ENCODE results near the gene UBP1. TPM values are rescaled to one million over a fixed set of nuclear protein-coding genes. Genes with fewer than 3 reads are reported as not detected.

UBP1 gene
- total RNA-seq, 2 donors from 2014 or later, result 69.0 to 92.2 TPM

DNA sequence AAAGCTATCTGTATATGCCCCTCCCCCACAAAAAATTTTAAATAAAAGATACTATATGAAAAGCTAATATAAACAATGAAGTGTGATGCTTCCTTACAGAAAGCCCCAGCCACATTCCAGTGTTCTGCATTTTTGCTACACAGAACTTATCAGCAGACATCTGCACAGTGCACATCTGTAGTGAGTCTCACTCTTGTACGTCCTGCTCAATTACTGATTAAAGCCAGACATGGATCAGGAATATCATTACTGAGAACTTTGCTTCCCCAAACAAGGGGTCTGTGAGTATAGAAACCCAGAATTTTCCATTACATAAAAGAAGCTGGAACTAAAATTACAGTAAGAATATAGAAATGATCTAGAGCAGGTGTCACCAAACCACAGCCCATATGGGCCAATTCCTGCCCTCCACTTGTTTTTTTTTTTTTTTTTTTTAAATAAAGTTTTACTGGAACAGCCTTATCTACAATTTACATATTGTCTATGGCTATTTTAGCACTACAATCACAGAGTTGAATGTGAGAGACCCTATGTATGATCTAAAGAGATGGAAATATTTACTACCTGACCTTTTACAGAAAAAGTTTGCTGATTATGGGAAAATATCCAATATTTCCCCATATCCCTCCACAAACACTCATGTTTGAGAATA is 45.7 kb downstream of the UBP1 start:
- peaks cover 3 to 33% of the 10 kb centered on the region in 2 donors for H3K4me1 ChIP-seq (ENCODE audit: control insufficient read depth in 1 of 2, low read depth in 2 of 2)
- no peaks in the 10 kb centered on the region for H3K27me3 ChIP-seq (replicated peaks; ENCODE audit: insufficient read depth)
- DNase-seq (ENCODE audit: low spot score), result no peak
- TF ChIP-seq, protein P1, sequence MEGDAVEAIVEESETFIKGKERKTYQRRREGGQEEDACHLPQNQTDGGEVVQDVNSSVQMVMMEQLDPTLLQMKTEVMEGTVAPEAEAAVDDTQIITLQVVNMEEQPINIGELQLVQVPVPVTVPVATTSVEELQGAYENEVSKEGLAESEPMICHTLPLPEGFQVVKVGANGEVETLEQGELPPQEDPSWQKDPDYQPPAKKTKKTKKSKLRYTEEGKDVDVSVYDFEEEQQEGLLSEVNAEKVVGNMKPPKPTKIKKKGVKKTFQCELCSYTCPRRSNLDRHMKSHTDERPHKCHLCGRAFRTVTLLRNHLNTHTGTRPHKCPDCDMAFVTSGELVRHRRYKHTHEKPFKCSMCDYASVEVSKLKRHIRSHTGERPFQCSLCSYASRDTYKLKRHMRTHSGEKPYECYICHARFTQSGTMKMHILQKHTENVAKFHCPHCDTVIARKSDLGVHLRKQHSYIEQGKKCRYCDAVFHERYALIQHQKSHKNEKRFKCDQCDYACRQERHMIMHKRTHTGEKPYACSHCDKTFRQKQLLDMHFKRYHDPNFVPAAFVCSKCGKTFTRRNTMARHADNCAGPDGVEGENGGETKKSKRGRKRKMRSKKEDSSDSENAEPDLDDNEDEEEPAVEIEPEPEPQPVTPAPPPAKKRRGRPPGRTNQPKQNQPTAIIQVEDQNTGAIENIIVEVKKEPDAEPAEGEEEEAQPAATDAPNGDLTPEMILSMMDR (IDR thresholded peaks at IDR 0.05), result no peak
- H3K4me3 ChIP-seq, result no peak overlapping the region
- no peak overlapping the region for H3K27ac ChIP-seq
- ATAC-seq (ENCODE audit: insufficient number of reproducible peaks, low FRiP score, low read depth), result no peak
- H3K36me3 ChIP-seq, result peaks cover 19% of the 10 kb centered on the region
- H3K9me3 ChIP-seq, result no peaks in the 10 kb centered on the region

- Histone ChIP-seq H3K9me3 (no peaks in the 10 kb centered on the region), H3K36me3 (peaks cover 7% of the 10 kb centered on the region), H3K27me3 (replicated peaks; ENCODE audit: insufficient read depth) (no peaks in the 10 kb centered on the region), H3K27ac (peak overlapping the region; percentile 7 to 47), H3K4me3 (no peak overlapping the region), H3K4me1 (ENCODE audit: control insufficient read depth in 1 of 2, low read depth in 2 of 2) (peaks cover 3 to 42% of the 10 kb centered on the region in 2 donors)
- peak; percentile 70 for ATAC-seq (ENCODE audit: insufficient number of reproducible peaks, low FRiP score, low read depth)
- peak; percentile 10 for DNase-seq (ENCODE audit: low spot score)
- TF ChIP-seq, protein P1 (IDR thresholded peaks at IDR 0.05), result no peak
These were observed 47.5 kb downstream of the UBP1 start for GRCh38 chr3:33392703-33393125.

DNA sequence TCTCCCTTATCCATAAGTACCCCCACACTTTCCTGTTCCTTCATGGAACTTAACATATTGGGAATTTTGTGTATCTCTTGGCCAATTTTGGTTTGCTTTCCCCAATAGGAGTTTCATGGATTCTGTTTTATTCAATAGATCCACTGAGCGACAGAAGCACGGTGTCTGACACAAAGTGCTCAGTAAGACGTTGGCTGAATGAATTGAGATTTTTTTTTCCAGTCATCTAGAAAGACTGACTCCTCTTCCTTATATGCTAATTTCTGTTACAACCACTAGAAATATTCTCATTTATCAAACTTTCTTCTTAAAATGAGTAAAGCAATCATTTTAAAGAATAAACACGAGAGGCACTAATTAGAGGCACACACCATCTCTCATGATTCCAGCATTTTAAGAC is 48.1 kb downstream of the UBP1 start:
- no peak overlapping the region for H3K4me3 ChIP-seq
- H3K36me3 ChIP-seq, result peaks cover 7% of the 10 kb centered on the region
- no peaks in the 10 kb centered on the region for H3K27me3 ChIP-seq (replicated peaks; ENCODE audit: insufficient read depth)
- H3K27ac ChIP-seq, result peak overlapping the region; percentile 7 to 47
- H3K9me3 ChIP-seq, result no peaks in the 10 kb centered on the region
- ATAC-seq (ENCODE audit: insufficient number of reproducible peaks, low FRiP score, low read depth) (no peak), DNase-seq (ENCODE audit: low spot score) (no peak)
- peaks cover 3 to 42% of the 10 kb centered on the region in 2 donors for H3K4me1 ChIP-seq (ENCODE audit: control insufficient read depth in 1 of 2, low read depth in 2 of 2)
- TF ChIP-seq, protein P1 (IDR thresholded peaks at IDR 0.05), result no peak

DNA sequence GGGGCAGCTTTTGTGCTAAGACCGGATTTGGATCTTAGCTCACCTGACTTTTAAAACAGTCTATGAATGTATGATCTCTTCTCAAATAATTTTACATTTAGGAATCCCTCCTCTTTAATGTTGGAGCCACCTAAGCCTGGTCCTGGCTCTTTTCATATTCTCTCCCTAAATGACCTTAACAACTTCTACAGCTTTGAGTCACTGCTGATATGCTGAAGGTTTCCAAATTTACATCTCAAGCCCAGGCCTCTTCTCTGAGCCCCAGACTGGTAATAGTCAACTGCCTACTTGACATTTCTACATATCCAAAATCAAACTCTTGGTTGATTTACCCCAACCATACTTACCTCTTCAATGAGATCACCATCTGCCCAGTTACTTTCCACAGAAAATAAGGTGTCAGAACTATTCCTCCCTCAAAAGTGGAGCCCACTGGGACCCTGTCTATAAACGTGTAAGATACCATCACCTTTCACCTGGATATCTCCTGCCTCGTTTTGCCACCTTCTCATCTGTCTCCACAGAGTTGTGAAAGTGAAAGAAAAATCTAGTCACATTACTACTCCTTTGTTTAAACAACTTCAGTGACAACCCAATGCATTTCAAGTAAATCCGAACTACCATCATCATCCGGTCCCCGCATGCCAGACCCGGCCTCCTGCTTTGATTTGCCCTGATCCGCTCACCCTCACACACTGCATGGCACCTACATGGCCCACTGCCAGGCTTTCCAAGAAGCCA is 48.8 kb downstream of the UBP1 start:
- Histone ChIP-seq H3K36me3 (peaks cover 11% of the 10 kb centered on the region), H3K4me3 (no peak overlapping the region), H3K9me3 (no peaks in the 10 kb centered on the region), H3K27me3 (replicated peaks; ENCODE audit: insufficient read depth) (no peaks in the 10 kb centered on the region), H3K4me1 (ENCODE audit: control insufficient read depth in 1 of 2, low read depth in 2 of 2) (peaks cover 3 to 42% of the 10 kb centered on the region in 2 donors), H3K27ac (peak overlapping the region; percentile 7 to 47)
- no peak for DNase-seq (ENCODE audit: low spot score)
- no peak for ATAC-seq (ENCODE audit: insufficient number of reproducible peaks, low FRiP score, low read depth)
- TF ChIP-seq, protein P1 (IDR thresholded peaks at IDR 0.05), result no peak

DNA sequence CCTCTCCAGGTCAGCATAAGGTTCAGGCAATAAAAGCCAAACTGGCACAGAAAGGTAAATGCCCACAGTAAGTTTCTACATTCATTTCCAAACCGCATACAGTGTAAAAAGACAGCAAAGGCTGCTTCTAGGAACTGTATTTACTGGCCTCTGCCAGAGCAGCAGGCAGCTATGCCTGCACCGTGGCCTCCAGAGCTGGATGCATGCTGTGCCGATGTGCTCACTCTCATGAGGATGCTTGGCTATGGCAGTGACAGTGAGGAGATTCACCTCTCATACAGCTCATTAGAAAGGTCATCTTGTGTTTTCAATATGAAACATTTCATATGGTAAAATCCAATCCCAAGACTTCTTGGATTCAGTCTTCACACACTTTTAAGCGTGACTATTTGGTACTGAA is 50.3 kb downstream of the UBP1 start:
- DNase-seq (ENCODE audit: low spot score), result no peak
- Histone ChIP-seq H3K36me3 (peaks cover 12% of the 10 kb centered on the region), H3K9me3 (no peaks in the 10 kb centered on the region), H3K4me3 (no peak overlapping the region), H3K27me3 (replicated peaks; ENCODE audit: insufficient read depth) (no peaks in the 10 kb centered on the region), H3K27ac (no peak overlapping the region), H3K4me1 (ENCODE audit: control insufficient read depth in 1 of 2, low read depth in 2 of 2) (peaks cover 3 to 42% of the 10 kb centered on the region in 2 donors)
- no peak for ATAC-seq (ENCODE audit: insufficient number of reproducible peaks, low FRiP score, low read depth)
- TF ChIP-seq, protein P1 (IDR thresholded peaks at IDR 0.05), result no peak

All from thoracic aorta (tissue), 2 donors.